Activated naive CD8-positive, alpha-beta T cell treated with anti-CD3 and anti-CD28 coated beads for 36 hours (primary cell): ENCODE results near the gene CREB5. TPM values are rescaled to one million over a fixed set of nuclear protein-coding genes. Genes with fewer than 3 reads are reported as not detected.

Experiments
- DNase-seq: peaks from one replicate; pipeline ENCODE4 v3.0.0; 2021
- H3K27ac Mint-ChIP-seq: one replicate; pipeline ENCODE4 v1.8.0; 2022; ENCODE audit warnings: mild to moderate bottlenecking, moderate library complexity, mixed read lengths
- H3K27me3 Mint-ChIP-seq: one replicate; pipeline ENCODE4 v1.8.0; 2022; ENCODE audit warnings: mild to moderate bottlenecking, mixed read lengths
- H3K36me3 Mint-ChIP-seq: one replicate; pipeline ENCODE4 v1.8.0; 2021; ENCODE audit warnings: mild to moderate bottlenecking, mixed read lengths
- H3K4me1 Mint-ChIP-seq: one replicate; pipeline ENCODE4 v1.8.0; 2021; ENCODE audit warnings: mixed read lengths
- H3K4me3 Mint-ChIP-seq: one replicate; pipeline ENCODE4 v1.8.0; 2022; ENCODE audit warnings: mild to moderate bottlenecking, moderate library complexity, mixed read lengths
- H3K9me3 Mint-ChIP-seq: one replicate; pipeline ENCODE4 v1.8.0; 2022; ENCODE audit warnings: mixed read lengths
- total RNA-seq, 2 experiments: library from RNA; stranded (reverse); gene quantifications; one replicate each; pipeline ENCODE4 v1.2.3, GENCODE V29; 2021

Gene CREB5
- total RNA-seq, 2 experiments from 2014 or later, result 2.0 to 2.4 TPM

- no peak overlapping the region for H3K27ac Mint-ChIP-seq
- H3K27me3 Mint-ChIP-seq, result peaks cover 14% of the 10 kb centered on the region
Observed at GRCh38 chr7:28473571-28474281, 61.4 kb downstream of the CREB5 start.

GRCh38 chr7:28474282-28474638, 61.9 kb downstream of the CREB5 start:
- H3K27me3 Mint-ChIP-seq, result peaks cover 14% of the 10 kb centered on the region
- H3K27ac Mint-ChIP-seq, result no peak overlapping the region
- H3K9me3 Mint-ChIP-seq, result no peaks in the 10 kb centered on the region
- no peak for DNase-seq
- no peaks in the 10 kb centered on the region for H3K36me3 Mint-ChIP-seq
- H3K4me1 Mint-ChIP-seq, result no peaks in the 10 kb centered on the region
- no peak overlapping the region for H3K4me3 Mint-ChIP-seq

More at GRCh38 chr7:28473571-28474281, 61.4 kb downstream of the CREB5 start:
- DNase-seq, result no peak
- H3K4me3 Mint-ChIP-seq, result no peak overlapping the region
- no peaks in the 10 kb centered on the region for H3K9me3 Mint-ChIP-seq
- no peaks in the 10 kb centered on the region for H3K4me1 Mint-ChIP-seq
- H3K36me3 Mint-ChIP-seq, result no peaks in the 10 kb centered on the region

DNA sequence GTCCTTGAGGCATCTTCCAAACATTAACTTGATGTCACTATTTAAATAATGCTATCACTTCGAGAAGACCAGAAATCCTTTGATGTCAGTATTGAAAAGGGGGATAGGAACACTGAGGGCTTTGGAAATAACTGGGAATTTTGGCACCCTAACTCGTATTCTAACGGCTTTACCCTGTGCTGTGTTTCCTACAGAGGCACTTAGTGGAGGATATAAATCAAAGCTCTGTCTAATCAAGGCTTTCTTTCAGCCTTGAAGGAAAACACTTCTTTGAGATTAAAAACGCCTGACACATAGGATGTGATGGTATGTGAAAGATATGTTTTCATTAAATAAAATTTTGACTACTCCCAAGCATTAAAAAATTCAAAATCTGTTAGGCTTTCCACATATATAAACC, 62.3 kb downstream of the CREB5 start:
- Mint-ChIP-seq H3K4me3 (no peak overlapping the region), H3K4me1 (no peaks in the 10 kb centered on the region), H3K36me3 (no peaks in the 10 kb centered on the region), H3K27ac (no peak overlapping the region), H3K9me3 (no peaks in the 10 kb centered on the region), H3K27me3 (peaks cover 14% of the 10 kb centered on the region)
- no peak for DNase-seq

GRCh38 chr7:28477041-28477442, 64.7 kb downstream of the CREB5 start:
- Mint-ChIP-seq H3K27ac (no peak overlapping the region), H3K4me1 (peaks cover 8% of the 10 kb centered on the region), H3K27me3 (peaks cover 10% of the 10 kb centered on the region), H3K9me3 (no peaks in the 10 kb centered on the region), H3K36me3 (no peaks in the 10 kb centered on the region), H3K4me3 (no peak overlapping the region)
- no peak for DNase-seq

GRCh38 chr7:28478656-28479055, 66.3 kb downstream of the CREB5 start:
- Mint-ChIP-seq H3K27me3 (peaks cover 17% of the 10 kb centered on the region), H3K9me3 (no peaks in the 10 kb centered on the region), H3K27ac (no peak overlapping the region), H3K36me3 (no peaks in the 10 kb centered on the region), H3K4me3 (no peak overlapping the region), H3K4me1 (peaks cover 8% of the 10 kb centered on the region)
- DNase-seq, result no peak

- DNase-seq, result no peak
- Mint-ChIP-seq H3K36me3 (no peaks in the 10 kb centered on the region), H3K4me1 (peaks cover 8% of the 10 kb centered on the region), H3K4me3 (no peak overlapping the region), H3K9me3 (no peaks in the 10 kb centered on the region), H3K27me3 (peaks cover 11% of the 10 kb centered on the region), H3K27ac (no peak overlapping the region)
Observed at GRCh38 chr7:28479507-28479947, 67.2 kb downstream of the CREB5 start.

GRCh38 chr7:28480595-28480994, 68.3 kb downstream of the CREB5 start:
- peaks cover 10% of the 10 kb centered on the region for H3K27me3 Mint-ChIP-seq
- no peaks in the 10 kb centered on the region for H3K36me3 Mint-ChIP-seq
- H3K27ac Mint-ChIP-seq, result no peak overlapping the region
- H3K4me3 Mint-ChIP-seq, result no peak overlapping the region
- H3K4me1 Mint-ChIP-seq, result peaks cover 8% of the 10 kb centered on the region
- no peaks in the 10 kb centered on the region for H3K9me3 Mint-ChIP-seq
- DNase-seq, result no peak

DNA sequence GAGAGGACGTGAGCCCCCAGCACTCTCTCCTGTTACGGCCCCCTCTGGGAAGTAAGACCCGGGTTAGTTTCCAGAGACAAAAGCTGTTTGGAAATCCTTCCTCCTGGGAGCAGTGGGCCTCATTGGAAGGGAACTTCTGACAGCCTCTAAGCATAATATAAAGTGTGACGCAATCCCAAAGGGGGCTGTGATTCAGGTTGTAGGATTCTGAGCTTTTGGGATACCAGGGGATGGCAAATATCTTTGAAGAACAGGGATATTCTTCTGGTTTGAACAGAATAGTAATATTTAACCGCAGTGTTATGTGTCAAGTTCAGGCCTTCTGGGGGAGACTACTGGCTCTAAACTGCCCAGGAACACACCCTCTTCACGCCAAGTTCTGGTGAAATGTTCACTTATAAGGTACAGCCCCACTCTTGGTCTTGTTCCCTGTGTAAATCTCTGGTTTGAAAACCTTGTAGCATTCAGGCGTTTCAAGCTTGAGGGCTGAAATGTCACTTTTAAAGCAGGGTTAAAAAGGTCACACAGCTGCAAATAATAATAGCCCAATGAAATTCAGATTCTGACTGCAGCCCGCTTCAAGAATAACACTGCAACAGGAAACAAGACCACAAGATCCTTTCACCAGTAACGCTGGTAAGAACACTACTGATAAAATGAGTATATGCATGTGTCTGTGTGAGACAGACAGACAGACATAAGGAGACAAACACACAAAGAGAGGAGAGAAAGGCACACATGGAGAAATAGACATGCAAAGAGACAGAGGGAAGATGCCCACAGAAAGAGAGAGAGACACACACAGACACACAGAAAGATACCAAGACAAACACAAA, 69.0 kb downstream of the CREB5 start:
- Mint-ChIP-seq H3K27ac (no peak overlapping the region), H3K4me1 (peaks cover 8% of the 10 kb centered on the region), H3K9me3 (no peaks in the 10 kb centered on the region), H3K36me3 (no peaks in the 10 kb centered on the region), H3K4me3 (no peak overlapping the region), H3K27me3 (peaks cover 10% of the 10 kb centered on the region)
- no peak for DNase-seq

- DNase-seq, result no peak
- Mint-ChIP-seq H3K4me1 (peaks cover 8% of the 10 kb centered on the region), H3K4me3 (no peak overlapping the region), H3K27me3 (peaks cover 10% of the 10 kb centered on the region), H3K27ac (no peak overlapping the region), H3K9me3 (no peaks in the 10 kb centered on the region), H3K36me3 (no peaks in the 10 kb centered on the region)
Observed at GRCh38 chr7:28483112-28483511, 70.8 kb downstream of the CREB5 start.

- Mint-ChIP-seq H3K4me1 (peaks cover 8% of the 10 kb centered on the region), H3K27ac (no peak overlapping the region), H3K4me3 (no peak overlapping the region), H3K36me3 (no peaks in the 10 kb centered on the region), H3K27me3 (peaks cover 14% of the 10 kb centered on the region), H3K9me3 (no peaks in the 10 kb centered on the region)
- no peak for DNase-seq
Observed at GRCh38 chr7:28483908-28484605, 71.7 kb downstream of the CREB5 start.

- H3K36me3 Mint-ChIP-seq, result no peaks in the 10 kb centered on the region
- no peaks in the 10 kb centered on the region for H3K9me3 Mint-ChIP-seq
- peaks cover 15% of the 10 kb centered on the region for H3K27me3 Mint-ChIP-seq
- H3K27ac Mint-ChIP-seq, result no peak overlapping the region
- peaks cover 8% of the 10 kb centered on the region for H3K4me1 Mint-ChIP-seq
- H3K4me3 Mint-ChIP-seq, result no peak overlapping the region
- DNase-seq, result no peak
Observed at GRCh38 chr7:28484606-28484935, 72.3 kb downstream of the CREB5 start.

DNA sequence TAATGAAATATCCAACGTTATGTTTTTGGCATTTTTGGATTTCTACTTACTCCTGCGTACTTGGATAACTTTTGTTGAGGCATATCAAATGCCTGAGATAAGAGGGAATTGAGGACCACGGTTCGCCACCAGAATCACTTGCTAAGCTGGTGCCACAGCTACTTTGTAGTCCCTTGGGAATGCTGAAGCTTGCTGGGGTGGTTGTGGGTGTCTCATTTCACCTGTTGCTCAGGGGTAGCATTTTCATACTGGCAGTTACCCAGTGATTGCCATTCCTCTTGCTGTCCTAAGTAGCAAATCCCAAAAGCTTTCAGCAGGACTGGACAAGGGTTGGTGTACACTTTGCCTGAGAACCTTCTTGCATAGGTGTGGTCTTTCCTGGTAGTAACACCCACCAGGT, 75.2 kb downstream of the CREB5 start:
- no peak overlapping the region for H3K4me3 Mint-ChIP-seq

GRCh38 chr7:28488061-28488791, 75.9 kb downstream of the CREB5 start:
- Mint-ChIP-seq H3K4me1 (no peaks in the 10 kb centered on the region), H3K27ac (no peak overlapping the region), H3K27me3 (peaks cover 12% of the 10 kb centered on the region), H3K4me3 (no peak overlapping the region), H3K9me3 (no peaks in the 10 kb centered on the region), H3K36me3 (no peaks in the 10 kb centered on the region)
- no peak for DNase-seq

More for the DNA sequence above, 75.2 kb downstream of the CREB5 start:
- H3K27me3 Mint-ChIP-seq, result peaks cover 15% of the 10 kb centered on the region
- H3K4me1 Mint-ChIP-seq, result no peaks in the 10 kb centered on the region
- H3K9me3 Mint-ChIP-seq, result no peaks in the 10 kb centered on the region
- no peak overlapping the region for H3K27ac Mint-ChIP-seq
- H3K36me3 Mint-ChIP-seq, result no peaks in the 10 kb centered on the region
- no peak for DNase-seq

DNA sequence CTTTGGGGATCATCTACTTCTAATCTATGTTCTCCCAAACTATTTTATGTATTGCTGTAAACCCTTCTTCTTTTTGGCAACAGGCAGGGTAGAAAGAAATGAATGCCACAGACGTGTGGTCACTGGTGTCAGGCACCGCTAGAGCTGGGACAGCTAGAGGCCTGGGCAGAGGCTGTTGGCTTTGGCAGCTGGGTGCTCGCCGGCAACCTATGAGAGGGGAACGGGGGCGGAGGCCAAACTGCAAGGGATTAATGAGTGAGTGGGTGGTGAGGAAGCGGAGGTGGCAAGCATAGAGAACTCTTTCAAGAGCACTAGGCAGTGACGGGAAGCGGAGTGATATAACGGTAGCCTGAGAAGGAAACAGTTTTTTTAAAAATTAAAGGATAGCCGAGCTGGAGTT, 78.5 kb downstream of the CREB5 start:
- H3K36me3 Mint-ChIP-seq, result no peaks in the 10 kb centered on the region
- no peaks in the 10 kb centered on the region for H3K9me3 Mint-ChIP-seq
- peaks cover 12% of the 10 kb centered on the region for H3K27me3 Mint-ChIP-seq
- no peak for DNase-seq
- H3K4me1 Mint-ChIP-seq, result no peaks in the 10 kb centered on the region
- no peak overlapping the region for H3K27ac Mint-ChIP-seq
- H3K4me3 Mint-ChIP-seq, result no peak overlapping the region

DNA sequence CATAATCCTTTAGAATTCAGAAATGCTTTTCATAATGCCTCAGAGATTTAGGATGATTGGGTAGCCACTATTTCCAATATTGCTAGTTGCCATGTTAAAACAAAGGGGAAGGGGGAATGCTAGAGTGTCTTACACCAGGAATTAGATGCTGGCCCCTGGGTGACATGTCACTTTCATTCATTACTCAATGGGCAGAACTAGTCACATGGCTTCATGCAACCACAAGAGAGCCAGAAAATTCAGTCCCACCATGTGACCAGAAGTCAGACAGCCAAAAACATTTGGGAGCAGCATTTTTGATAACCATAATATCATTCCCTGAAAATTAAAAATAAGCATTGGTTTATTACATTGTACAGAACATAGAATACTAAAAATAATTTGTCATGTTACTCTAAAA, 81.2 kb downstream of the CREB5 start:
- peaks cover 16% of the 10 kb centered on the region for H3K27me3 Mint-ChIP-seq
- DNase-seq, result no peak
- H3K36me3 Mint-ChIP-seq, result no peaks in the 10 kb centered on the region
- H3K4me3 Mint-ChIP-seq, result no peak overlapping the region
- H3K9me3 Mint-ChIP-seq, result no peaks in the 10 kb centered on the region
- H3K27ac Mint-ChIP-seq, result no peak overlapping the region
- H3K4me1 Mint-ChIP-seq, result no peaks in the 10 kb centered on the region
